Kidney glomerular epithelial cell (primary cell): ENCODE measurements around the gene PDZRN3.
"Not testable (repeated sequence)": the region's sequence is repeated elsewhere in the genome, so short reads cannot be mapped to it uniquely, and the experiment has no call there.

Source experiments
- DNase-seq: peaks from one replicate; lab custom pipeline; 2025; lab: John Stamatoyannopoulos, UW

Gene PDZRN3

GRCh38 chr3:73491287-73491662 lies 133.5 kb downstream of the PDZRN3 start:
- no peak for DNase-seq

- DNase-seq = peak; percentile 24
Measured at GRCh38 chr3:73490453-73491286, 134.1 kb downstream of the PDZRN3 start.

- no peak for DNase-seq
Measured at GRCh38 chr3:73485877-73486330, 138.8 kb downstream of the PDZRN3 start.

- no peak for DNase-seq
Measured at GRCh38 chr3:73484656-73485248, 140.0 kb downstream of the PDZRN3 start.

- DNase-seq = no peak
Measured at GRCh38 chr3:73481888-73482287, 142.9 kb downstream of the PDZRN3 start.

- peak; percentile 41 for DNase-seq
Measured at GRCh38 chr3:73480187-73480672, 144.5 kb downstream of the PDZRN3 start.

GRCh38 chr3:73479325-73479724 lies 145.4 kb downstream of the PDZRN3 start:
- DNase-seq = no peak

GRCh38 chr3:73478858-73479257 lies 145.9 kb downstream of the PDZRN3 start:
- DNase-seq = no peak

GRCh38 chr3:73475717-73476116 lies 149.0 kb downstream of the PDZRN3 start:
- DNase-seq = no peak

- no peak for DNase-seq
Measured at GRCh38 chr3:73475175-73475574, 149.6 kb downstream of the PDZRN3 start.

GRCh38 chr3:73474619-73475018 lies 150.1 kb downstream of the PDZRN3 start:
- DNase-seq = no peak

GRCh38 chr3:73473898-73474416 lies 150.8 kb downstream of the PDZRN3 start:
- no peak for DNase-seq

- DNase-seq = no peak
Measured at GRCh38 chr3:73473181-73473897, 151.4 kb downstream of the PDZRN3 start.

- DNase-seq = no peak
Measured at GRCh38 chr3:73471986-73472787, 152.6 kb downstream of the PDZRN3 start.

GRCh38 chr3:73470860-73471259 lies 153.9 kb downstream of the PDZRN3 start:
- no peak for DNase-seq

- DNase-seq = no peak
Measured at GRCh38 chr3:73469331-73469730, 155.4 kb downstream of the PDZRN3 start.

GRCh38 chr3:73467211-73467610 lies 157.5 kb downstream of the PDZRN3 start:
- DNase-seq = no peak

- no peak for DNase-seq
Measured at GRCh38 chr3:73465926-73466325, 158.8 kb downstream of the PDZRN3 start.

- DNase-seq = not testable (repeated sequence)
Measured at GRCh38 chr3:73464126-73464525, 160.6 kb downstream of the PDZRN3 start.

GRCh38 chr3:73461547-73461946 lies 163.2 kb downstream of the PDZRN3 start:
- no peak for DNase-seq

- DNase-seq = no peak
Measured at GRCh38 chr3:73459711-73460110, 165.0 kb downstream of the PDZRN3 start.

- no peak for DNase-seq
Measured at GRCh38 chr3:73453666-73454065, 171.1 kb downstream of the PDZRN3 start.
